ENCODE measurements around the gene STEAP1B.
"Not testable (repeated sequence)": the region's sequence is repeated elsewhere in the genome, so short reads cannot be mapped to it uniquely, and the experiment has no call there.

STEAP1B gene

DNA sequence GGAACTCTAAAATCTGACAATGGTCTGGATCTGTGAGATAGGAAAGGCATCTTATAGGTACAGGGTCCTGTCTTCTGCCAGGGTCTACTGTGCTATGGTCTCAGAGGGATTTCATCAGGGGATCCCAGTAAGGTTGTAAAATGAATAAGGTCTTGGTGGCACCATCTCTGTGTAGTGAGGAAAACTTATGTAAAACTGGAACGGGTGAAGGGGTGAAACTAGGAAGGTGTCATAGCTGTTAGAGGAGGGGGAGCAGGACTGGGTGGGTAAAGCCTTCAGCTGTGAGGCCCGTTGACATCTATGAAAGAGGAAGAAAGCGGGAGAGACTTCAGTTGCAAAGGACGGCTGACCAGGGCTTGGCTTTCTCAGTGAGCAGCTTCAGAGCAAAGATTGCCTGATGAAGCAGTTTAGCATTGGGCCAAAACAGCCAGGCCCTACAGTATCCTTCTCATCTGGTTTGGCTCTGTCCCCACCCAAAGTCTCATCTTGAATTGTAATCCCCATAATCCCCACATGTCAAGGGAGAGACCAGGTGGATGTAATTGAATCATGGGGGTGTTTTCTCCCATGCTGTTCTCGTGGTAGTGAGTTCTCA lies 24.5 kb upstream of the STEAP1B start:
- H3K27me3 ChIP-seq (ENCODE audit: control insufficient read depth, insufficient read depth, low read length); H3K9ac ChIP-seq (ENCODE audit: low read depth, low read length); H3K27ac ChIP-seq (ENCODE audit: low read depth, low read length); H3K9me3 ChIP-seq (ENCODE audit: control insufficient read depth, insufficient read depth, low read length); H3K4me1 ChIP-seq (ENCODE audit: control insufficient read depth, insufficient read depth, low read length); H3K4me3 ChIP-seq (ENCODE audit: low read depth, low read length); H3K36me3 ChIP-seq (ENCODE audit: control insufficient read depth, insufficient read depth, low read length): not testable (repeated sequence)

GRCh38 chr7:22523478-22524352 lies 23.7 kb upstream of the STEAP1B start:
- H3K27ac ChIP-seq (ENCODE audit: low read depth, low read length); H3K4me3 ChIP-seq (ENCODE audit: low read depth, low read length); H3K4me1 ChIP-seq (ENCODE audit: control insufficient read depth, insufficient read depth, low read length); H3K27me3 ChIP-seq (ENCODE audit: control insufficient read depth, insufficient read depth, low read length); H3K9me3 ChIP-seq (ENCODE audit: control insufficient read depth, insufficient read depth, low read length); H3K9ac ChIP-seq (ENCODE audit: low read depth, low read length); H3K36me3 ChIP-seq (ENCODE audit: control insufficient read depth, insufficient read depth, low read length): not testable (repeated sequence)

DNA sequence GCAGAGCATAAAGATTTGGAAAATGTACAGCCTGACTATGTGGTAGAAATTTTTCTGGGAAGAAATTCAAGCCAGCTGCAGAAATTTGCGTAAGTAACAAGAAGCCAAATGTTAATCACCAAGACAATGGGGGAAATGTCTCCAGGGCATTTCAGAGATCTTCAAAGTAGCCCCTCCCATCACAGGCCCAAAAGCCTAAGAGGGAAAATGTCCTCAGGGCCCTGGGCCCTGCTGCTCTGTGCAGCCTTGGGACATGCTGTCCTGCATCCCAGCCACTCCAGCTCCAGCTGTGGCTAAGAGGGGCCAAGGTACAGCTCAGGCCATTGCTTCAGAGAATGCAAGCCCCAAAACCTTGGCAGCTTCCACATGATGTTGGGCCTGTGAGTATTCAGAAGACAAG lies 19.6 kb upstream of the STEAP1B start:
- H3K27ac ChIP-seq (ENCODE audit: low read depth, low read length); H3K36me3 ChIP-seq (ENCODE audit: control insufficient read depth, insufficient read depth, low read length); H3K9ac ChIP-seq (ENCODE audit: low read depth, low read length); H3K4me1 ChIP-seq (ENCODE audit: control insufficient read depth, insufficient read depth, low read length); H3K9me3 ChIP-seq (ENCODE audit: control insufficient read depth, insufficient read depth, low read length); H3K27me3 ChIP-seq (ENCODE audit: control insufficient read depth, insufficient read depth, low read length); H3K4me3 ChIP-seq (ENCODE audit: low read depth, low read length): not testable (repeated sequence)

DNA sequence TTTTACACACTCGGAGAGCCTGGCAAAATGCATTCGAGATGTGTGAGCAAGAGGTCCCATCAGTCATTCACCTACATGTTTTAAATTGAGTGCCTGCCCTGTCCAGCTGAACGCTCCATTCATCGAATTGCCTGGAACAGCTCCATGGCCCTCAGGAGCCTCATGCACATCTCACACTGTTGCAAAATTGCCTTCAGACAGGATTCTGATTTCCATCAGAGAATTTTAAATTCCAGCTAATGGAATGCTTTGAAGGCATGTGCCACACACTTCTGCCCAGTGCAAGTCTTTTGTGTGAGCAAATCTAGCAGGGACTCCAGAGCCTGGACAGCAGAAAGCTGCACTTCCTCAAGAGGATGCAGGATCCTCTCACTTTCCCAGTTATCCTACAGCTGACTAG lies 17.0 kb upstream of the STEAP1B start:
- not testable (repeated sequence) for H3K9me3 ChIP-seq (ENCODE audit: control insufficient read depth, insufficient read depth, low read length); H3K27ac ChIP-seq (ENCODE audit: low read depth, low read length); H3K27me3 ChIP-seq (ENCODE audit: control insufficient read depth, insufficient read depth, low read length); H3K36me3 ChIP-seq (ENCODE audit: control insufficient read depth, insufficient read depth, low read length); H3K4me1 ChIP-seq (ENCODE audit: control insufficient read depth, insufficient read depth, low read length); H3K9ac ChIP-seq (ENCODE audit: low read depth, low read length); H3K4me3 ChIP-seq (ENCODE audit: low read depth, low read length)

DNA sequence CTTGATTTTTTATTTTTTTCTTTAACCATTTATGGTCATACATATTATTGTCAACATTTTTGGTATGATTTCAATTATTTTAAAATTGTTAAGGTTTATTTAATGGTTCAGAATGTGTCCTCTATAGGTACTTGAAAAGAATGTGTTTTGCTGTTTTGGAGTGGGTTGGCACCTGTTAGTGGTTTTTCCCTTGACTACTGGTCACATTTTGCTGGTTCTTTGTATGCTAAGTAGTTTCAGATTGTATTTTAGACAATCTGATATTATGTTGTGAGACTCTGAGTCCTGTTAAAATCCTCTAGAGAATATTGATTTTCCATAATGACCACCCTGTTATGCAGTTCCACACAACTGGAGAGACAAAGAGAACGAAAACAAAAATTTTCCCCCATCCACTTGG lies 15.0 kb upstream of the STEAP1B start:
- H3K27ac ChIP-seq (ENCODE audit: low read depth, low read length); H3K4me1 ChIP-seq (ENCODE audit: control insufficient read depth, insufficient read depth, low read length); H3K9ac ChIP-seq (ENCODE audit: low read depth, low read length); H3K9me3 ChIP-seq (ENCODE audit: control insufficient read depth, insufficient read depth, low read length); H3K4me3 ChIP-seq (ENCODE audit: low read depth, low read length); H3K27me3 ChIP-seq (ENCODE audit: control insufficient read depth, insufficient read depth, low read length); H3K36me3 ChIP-seq (ENCODE audit: control insufficient read depth, insufficient read depth, low read length): not testable (repeated sequence)

DNA sequence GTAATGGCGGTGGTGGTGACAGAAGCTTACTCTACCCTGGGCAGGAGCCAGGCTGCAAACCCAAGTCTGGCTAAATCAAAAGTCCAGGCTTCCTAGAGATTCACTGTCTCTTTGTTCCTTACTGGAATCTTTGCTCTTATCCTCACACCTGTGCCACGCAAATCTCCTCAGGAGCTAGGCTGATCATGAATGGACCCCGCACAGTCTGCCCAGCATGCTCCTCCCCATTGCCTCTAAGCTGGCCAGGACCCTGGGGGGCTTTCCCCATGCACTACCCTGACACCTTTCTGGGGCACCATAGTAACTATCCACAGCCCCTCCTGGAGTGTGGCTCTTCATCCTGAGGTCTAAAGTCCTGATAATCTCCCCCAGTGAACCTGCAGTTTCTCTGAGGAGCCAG lies 7.3 kb upstream of the STEAP1B start:
- not testable (repeated sequence) for H3K4me1 ChIP-seq (ENCODE audit: control insufficient read depth, insufficient read depth, low read length); H3K4me3 ChIP-seq (ENCODE audit: low read depth, low read length); H3K27me3 ChIP-seq (ENCODE audit: control insufficient read depth, insufficient read depth, low read length); H3K27ac ChIP-seq (ENCODE audit: low read depth, low read length); H3K9me3 ChIP-seq (ENCODE audit: control insufficient read depth, insufficient read depth, low read length); H3K36me3 ChIP-seq (ENCODE audit: control insufficient read depth, insufficient read depth, low read length); H3K9ac ChIP-seq (ENCODE audit: low read depth, low read length)

DNA sequence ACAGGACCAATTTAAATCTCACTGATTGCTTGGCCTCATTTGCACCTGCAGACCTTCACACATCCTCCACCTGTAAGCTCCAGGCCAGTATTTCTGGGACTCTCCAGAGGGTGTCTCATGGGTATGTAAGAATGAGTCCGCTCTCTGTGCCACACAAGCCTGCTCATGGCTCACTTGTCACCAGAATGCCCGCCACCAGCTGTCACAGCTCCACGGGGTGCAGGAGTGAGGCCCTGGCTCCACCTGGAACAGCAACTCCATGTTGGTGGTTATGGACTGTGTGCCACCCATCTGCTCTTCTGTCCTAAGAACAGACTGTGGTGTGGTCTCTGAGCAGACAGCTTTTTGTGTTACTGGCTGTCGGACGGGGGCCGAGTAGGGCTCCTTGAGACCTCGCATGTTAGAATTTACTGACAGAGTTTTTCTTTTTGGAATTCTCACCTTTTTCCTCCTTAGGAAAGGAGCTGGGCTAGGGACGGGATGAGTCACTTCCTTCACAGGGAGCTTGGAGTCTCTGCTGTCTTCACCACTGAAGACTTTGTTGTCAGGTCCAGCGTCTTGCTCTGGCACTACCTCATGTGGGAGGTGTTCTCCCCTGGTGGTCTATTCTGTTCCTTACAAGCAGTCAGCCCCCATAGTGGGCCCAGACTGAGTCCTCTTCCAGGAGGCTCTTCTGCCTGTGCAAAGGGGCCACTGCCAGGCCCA lies 6.5 kb upstream of the STEAP1B start:
- not testable (repeated sequence) for H3K4me3 ChIP-seq (ENCODE audit: low read depth, low read length); H3K4me1 ChIP-seq (ENCODE audit: control insufficient read depth, insufficient read depth, low read length); H3K36me3 ChIP-seq (ENCODE audit: control insufficient read depth, insufficient read depth, low read length); H3K9ac ChIP-seq (ENCODE audit: low read depth, low read length); H3K27me3 ChIP-seq (ENCODE audit: control insufficient read depth, insufficient read depth, low read length); H3K27ac ChIP-seq (ENCODE audit: low read depth, low read length); H3K9me3 ChIP-seq (ENCODE audit: control insufficient read depth, insufficient read depth, low read length)

- H3K27me3 ChIP-seq (ENCODE audit: control insufficient read depth, insufficient read depth, low read length); H3K36me3 ChIP-seq (ENCODE audit: control insufficient read depth, insufficient read depth, low read length); H3K9me3 ChIP-seq (ENCODE audit: control insufficient read depth, insufficient read depth, low read length); H3K4me3 ChIP-seq (ENCODE audit: low read depth, low read length); H3K4me1 ChIP-seq (ENCODE audit: control insufficient read depth, insufficient read depth, low read length); H3K9ac ChIP-seq (ENCODE audit: low read depth, low read length); H3K27ac ChIP-seq (ENCODE audit: low read depth, low read length): not testable (repeated sequence)
These were observed 4.5 kb upstream of the STEAP1B start for GRCh38 chr7:22504519-22504918.

DNA sequence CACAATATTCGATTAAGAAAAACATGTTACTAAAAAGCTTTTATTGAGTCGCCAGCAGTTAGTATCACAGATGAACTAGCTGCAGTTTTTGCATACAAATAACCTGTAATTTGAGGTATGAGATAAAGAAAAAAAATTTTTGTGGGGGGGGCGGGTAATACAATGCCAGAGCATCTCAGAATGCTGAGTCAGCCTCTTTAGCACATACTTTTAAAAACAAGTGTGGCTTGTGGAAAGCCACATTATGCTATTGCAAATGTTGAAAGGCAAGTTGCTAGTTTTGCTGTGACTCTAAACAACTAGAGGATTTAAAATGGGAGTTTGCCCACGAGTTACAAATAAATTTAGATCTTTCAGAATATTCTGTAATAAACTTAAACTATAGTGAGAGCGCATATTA lies 2.1 kb upstream of the STEAP1B start:
- not testable (repeated sequence) for H3K27me3 ChIP-seq (ENCODE audit: control insufficient read depth, insufficient read depth, low read length); H3K4me3 ChIP-seq (ENCODE audit: low read depth, low read length); H3K4me1 ChIP-seq (ENCODE audit: control insufficient read depth, insufficient read depth, low read length); H3K9me3 ChIP-seq (ENCODE audit: control insufficient read depth, insufficient read depth, low read length); H3K36me3 ChIP-seq (ENCODE audit: control insufficient read depth, insufficient read depth, low read length); H3K9ac ChIP-seq (ENCODE audit: low read depth, low read length)
- H3K27ac ChIP-seq (ENCODE audit: low read depth, low read length) = peak overlapping the region; percentile 21

- H3K4me1 ChIP-seq (ENCODE audit: control insufficient read depth, insufficient read depth, low read length); H3K27ac ChIP-seq (ENCODE audit: low read depth, low read length); H3K4me3 ChIP-seq (ENCODE audit: low read depth, low read length); H3K27me3 ChIP-seq (ENCODE audit: control insufficient read depth, insufficient read depth, low read length); H3K36me3 ChIP-seq (ENCODE audit: control insufficient read depth, insufficient read depth, low read length); H3K9ac ChIP-seq (ENCODE audit: low read depth, low read length); H3K9me3 ChIP-seq (ENCODE audit: control insufficient read depth, insufficient read depth, low read length): not testable (repeated sequence)
These were observed 1.3 kb upstream of the STEAP1B start for GRCh38 chr7:22501336-22501735.

DNA sequence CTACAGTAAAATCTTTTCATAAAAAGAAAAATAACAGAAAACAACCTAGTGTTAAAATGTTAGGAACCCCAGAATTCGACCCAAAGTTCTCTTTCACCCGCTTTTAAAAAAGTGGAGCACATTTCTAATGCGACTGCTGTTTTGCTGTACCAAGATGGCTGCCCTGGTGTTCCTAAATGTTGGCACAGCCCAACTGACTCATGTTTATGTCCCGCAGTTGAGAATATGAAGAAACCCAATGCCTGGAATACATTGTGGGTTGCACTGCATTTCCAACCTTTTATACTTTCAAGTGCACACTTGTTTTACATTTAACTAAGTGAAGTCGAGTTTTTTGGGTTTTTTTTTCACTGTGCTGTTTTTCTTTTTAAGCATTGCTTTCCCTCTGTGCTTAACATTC lies 944 bp downstream of the STEAP1B start:
- no peaks in the 10 kb centered on the region for H3K9me3 ChIP-seq (ENCODE audit: control insufficient read depth, insufficient read depth, low read length)
- H3K4me3 ChIP-seq (ENCODE audit: low read depth, low read length) = no peak overlapping the region
- H3K27me3 ChIP-seq (ENCODE audit: control insufficient read depth, insufficient read depth, low read length) = peaks cover 8% of the 10 kb centered on the region
- no peak overlapping the region for H3K9ac ChIP-seq (ENCODE audit: low read depth, low read length)
- H3K36me3 ChIP-seq (ENCODE audit: control insufficient read depth, insufficient read depth, low read length) = no peaks in the 10 kb centered on the region
- H3K27ac ChIP-seq (ENCODE audit: low read depth, low read length) = no peak overlapping the region
- 0 out of 2 replicates have a peak, but pooled peaks cover 8% of the 10 kb centered on the region for H3K4me1 ChIP-seq (ENCODE audit: control insufficient read depth, insufficient read depth, low read length)

Data from HUES48 (cell line).